Fibroblast of skin of scalp (primary cell): ENCODE measurements around the gene PHKB.
"Not testable (repeated sequence)": the region's sequence is repeated elsewhere in the genome, so short reads cannot be mapped to it uniquely, and the experiment has no call there.

Experiments used
- DNase-seq: peaks from one replicate; pipeline ENCODE4 v3.0.0-alpha.2; 2013

PHKB gene

GRCh38 chr16:47511882-47512281, 50.8 kb downstream of the PHKB start:
- DNase-seq, result peak; percentile 22

DNA sequence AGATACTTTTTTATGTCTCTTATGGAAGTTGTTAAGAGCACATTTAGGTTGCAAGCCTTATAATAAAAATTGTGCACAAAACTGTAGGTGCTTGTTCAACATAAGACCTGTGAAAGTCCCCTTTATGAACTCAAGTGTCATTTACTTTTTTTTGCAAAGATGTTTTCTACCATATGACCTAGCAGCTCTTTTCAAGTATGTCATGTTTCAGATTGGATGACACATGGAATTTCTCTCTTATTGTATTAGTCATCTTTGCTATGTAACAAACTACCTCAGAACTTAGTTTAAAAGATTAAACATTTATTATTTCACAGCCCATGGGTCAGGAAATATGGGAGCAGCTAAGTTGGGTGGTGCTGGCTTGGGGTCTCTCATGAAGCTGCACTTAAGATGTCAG, 57.9 kb downstream of the PHKB start:
- DNase-seq, result no peak

DNA sequence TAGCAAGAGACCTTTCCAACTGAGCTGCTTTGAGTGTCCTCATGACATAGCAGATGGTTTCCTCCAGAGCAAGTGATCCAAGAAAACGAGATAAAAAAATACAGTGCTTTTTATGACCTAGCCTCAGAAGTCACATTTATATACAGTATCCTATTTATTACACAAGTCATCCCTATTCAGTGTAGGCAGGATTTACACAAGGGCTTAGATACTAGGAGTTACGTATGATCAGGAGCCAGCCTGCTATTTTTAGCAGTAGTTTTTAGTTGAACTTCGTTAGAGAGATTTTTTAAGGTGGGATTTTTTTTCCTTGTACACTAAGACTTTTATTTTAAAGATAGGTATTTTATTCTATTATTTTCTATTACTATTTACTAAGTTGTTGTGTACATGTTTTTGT, 58.4 kb downstream of the PHKB start:
- no peak for DNase-seq

GRCh38 chr16:47519996-47520679, 59.0 kb downstream of the PHKB start:
- DNase-seq, result no peak

GRCh38 chr16:47523342-47524006, 62.3 kb downstream of the PHKB start:
- DNase-seq, result no peak

DNA sequence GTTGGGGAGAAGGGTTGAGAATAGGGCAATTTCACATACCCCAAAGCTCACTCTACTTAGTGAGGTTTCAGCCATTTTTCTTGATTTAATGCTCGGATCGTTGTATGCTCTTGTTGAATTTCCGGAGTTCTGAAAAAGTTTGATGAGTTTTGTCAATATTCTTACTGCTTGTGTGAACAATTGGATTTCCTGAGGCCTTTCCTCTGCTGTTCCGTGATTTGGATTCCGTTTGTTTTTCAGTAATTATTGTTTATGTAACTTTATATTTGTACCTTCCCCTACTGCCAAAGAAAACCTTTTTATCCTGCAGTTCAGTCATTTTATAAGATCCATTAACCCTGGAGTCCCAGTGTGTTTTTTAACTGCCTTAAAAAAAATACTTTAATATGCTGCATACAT, 62.9 kb downstream of the PHKB start:
- DNase-seq, result no peak

GRCh38 chr16:47528431-47528830, 67.3 kb downstream of the PHKB start:
- no peak for DNase-seq

- no peak for DNase-seq
These were observed 72.7 kb downstream of the PHKB start for GRCh38 chr16:47533744-47534292.

DNA sequence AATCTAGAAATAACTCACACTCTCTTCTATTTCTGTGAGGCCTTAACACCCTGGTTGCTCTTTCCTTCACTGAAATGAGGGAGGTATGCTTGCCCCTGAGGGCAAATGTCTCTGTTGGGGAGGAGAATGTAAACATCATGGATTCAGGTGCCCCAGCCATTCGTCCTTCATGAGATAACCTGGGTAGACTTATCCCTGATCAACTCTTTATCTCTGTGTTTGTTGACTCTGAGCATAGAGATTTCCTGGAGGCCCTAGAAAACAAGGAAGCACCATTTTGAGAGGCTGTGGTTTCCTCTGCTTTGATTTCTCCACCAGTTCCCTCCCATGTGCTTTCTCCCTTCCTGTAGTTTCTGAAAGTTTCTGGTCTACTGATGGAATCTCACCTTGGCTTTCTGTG, 77.3 kb downstream of the PHKB start:
- DNase-seq, result no peak

- DNase-seq, result not testable (repeated sequence)
These were observed 78.9 kb downstream of the PHKB start for GRCh38 chr16:47539707-47540670.

DNA sequence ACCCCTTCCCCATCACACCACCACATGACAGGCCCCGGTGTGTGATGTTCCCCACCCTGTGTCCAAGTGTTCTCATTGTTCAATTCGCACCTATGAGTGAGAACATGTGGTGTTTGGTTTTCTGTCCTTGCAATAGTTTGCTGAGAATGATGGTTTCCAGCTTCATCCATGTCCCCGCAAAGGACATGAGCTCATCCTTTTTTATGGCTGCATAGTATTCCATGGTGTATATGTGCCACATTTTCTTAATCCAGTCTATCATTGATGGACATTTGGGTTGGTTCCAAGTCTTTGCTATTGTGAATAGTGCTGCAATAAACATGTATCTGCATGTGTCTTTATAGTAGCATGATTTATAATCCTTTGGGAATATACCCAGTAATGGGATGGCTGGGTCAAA, 80.0 kb downstream of the PHKB start:
- DNase-seq, result not testable (repeated sequence)

DNA sequence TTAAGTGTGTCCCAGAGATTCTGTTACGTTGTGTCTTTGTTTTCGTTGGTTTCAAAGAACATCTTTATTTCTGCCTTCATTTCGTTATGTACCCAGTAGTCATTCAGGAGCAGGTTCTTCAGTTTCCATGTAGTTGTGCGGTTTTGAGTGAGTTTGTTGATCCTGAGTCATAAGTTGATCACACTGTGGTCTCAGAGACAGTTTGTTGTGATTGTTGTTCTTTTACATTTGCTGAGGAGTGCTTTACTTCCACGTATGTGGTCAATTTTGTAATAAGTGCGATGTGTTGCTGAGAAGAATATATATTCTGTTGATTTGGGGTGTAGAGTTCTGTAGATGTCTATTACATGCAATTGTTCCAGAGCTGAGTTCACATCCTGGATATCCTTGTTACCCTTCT, 83.1 kb downstream of the PHKB start:
- not testable (repeated sequence) for DNase-seq

DNA sequence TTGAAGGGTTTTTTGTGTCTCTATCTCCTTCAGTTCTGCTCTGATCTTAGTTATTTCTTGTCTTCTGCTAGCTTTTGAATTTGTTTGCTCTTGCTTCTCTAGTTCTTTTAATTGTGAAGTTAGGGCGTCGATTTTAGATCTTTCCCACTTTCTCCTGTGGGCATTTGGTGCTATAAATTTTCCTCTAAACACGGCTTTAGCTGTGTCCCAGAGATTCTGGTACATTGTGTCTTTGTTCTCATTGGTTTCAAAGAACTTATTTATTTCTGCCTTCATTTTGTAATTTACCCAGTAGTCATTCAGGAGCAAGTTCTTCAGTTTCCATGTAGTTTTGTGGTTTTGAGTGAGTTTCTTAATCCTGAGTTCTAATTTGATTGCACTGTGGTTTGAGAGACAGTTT, 90.1 kb downstream of the PHKB start:
- not testable (repeated sequence) for DNase-seq

- DNase-seq, result not testable (repeated sequence)
These were observed 90.6 kb downstream of the PHKB start for GRCh38 chr16:47551767-47552166.

GRCh38 chr16:47553853-47554564, 92.9 kb downstream of the PHKB start:
- no peak for DNase-seq

DNA sequence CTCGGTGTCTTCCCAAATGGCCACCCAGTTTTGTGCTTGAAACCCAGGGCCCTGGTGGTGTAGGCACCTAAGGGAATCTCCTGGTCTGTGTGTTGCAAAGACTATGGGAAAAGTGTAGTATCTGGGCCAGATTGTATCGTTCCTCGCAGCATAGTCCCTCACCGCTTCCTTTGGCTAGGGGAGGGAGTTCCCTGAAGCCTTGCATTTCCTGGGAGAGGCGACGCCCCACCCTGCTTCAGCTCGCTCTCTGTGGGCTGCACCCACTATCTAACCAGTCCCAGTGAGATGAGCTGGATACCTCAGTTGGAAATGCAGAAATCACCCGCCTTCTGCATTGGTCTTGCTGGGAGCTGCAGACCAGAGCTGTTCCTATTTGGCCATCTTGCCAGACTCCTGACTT, 93.5 kb downstream of the PHKB start:
- DNase-seq, result not testable (repeated sequence)

DNA sequence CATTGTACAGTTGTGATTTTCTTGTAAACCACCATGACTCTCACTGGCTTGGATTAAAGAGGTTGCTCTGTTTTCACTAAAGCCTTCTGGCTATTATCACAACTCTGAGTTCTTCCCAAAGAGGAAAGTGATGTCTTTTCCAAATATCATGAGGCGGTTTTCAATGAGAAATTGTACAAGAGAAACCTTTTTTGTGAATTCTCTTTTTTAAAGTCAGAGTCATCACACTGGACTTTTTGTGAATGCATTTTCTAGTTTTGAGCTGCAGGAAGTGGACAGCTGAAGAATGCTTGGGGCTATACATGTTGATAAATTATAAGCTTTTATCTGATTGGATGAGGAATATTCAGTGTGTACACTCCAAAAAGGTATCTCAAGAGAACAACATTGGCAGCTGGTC, 100.2 kb downstream of the PHKB start:
- no peak for DNase-seq

DNA sequence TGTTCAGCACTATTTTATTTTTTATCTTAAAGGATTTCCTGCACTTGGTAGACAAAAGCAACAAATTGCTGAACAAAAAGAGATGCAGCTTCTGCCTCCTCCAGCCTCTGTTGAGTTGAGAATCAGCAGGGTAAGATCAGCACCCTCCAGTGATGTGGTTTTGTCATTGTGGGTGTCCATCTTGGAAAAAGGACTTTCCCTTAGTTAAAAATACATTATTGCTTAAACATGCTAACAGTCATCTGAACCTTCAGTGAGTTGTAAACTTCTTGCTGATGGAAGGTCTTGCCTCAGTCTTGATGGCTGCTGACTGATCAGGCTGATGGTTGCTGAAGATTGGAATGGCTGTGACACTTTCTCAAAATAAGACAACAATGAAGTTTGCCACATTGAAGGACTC, 101.2 kb downstream of the PHKB start:
- no peak for DNase-seq

DNA sequence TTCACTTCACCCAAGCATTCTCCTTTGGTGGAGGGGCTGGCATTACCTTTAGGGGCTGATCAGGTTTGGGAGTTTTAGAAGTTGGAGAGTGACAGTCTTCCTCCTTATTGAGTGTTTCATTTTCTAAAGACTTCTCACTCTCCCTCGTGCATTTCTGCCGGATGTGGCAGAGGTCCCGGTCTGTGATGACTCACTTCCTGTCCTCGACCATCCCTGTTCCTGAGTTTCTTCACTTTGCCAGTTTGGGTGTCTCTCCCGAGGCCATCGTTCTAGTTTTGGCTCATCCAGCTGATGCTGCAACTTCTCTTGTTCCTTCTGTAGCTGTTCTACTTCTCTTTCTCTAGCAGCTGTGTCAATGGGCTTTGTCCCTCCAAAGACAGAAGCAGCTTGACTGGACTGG, 104.3 kb downstream of the PHKB start:
- peak; percentile 52 for DNase-seq

DNA sequence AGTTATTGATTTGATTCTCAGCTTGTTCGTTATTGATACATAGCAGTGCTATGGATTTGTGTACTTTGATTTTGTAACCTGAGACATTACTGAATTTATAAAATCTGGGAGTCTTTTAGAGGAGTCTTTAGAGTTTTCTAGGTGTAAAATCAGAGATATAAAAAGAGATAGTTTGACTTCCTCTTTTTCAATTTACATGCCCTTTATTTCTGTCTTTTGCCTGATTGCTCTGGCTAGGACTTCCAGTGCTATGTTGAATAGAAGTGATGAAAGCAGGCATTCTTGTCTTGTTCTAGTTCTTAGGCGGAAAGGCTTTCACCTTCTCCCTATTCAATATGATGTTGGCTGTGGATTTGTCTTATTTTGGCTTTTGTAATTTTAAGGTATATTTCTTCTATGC, 106.2 kb downstream of the PHKB start:
- DNase-seq, result no peak

- no peak for DNase-seq
These were observed 107.2 kb downstream of the PHKB start for GRCh38 chr16:47568351-47568750.

DNA sequence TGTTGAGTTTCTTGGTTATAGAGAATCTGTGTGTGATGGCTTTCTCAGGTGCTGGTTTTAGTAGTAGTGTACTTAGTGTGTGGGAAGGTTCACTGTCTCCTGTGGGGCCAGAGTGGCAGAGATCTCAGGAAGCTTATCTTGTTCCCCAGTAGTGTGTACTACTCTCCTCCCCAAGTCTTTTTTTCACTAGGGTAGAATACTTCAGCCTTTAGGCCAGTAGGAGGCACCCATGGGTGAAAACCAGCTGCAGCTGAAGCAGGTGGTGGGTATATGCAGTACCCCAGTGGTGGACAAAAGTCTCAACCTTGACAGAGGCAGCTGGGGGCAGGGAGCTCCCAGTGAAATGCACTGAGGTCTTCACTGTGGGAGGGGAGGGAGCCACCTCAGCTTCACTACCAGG, 109.9 kb downstream of the PHKB start:
- DNase-seq, result no peak
